ENCODE measurements around the gene LRRN4.

DNA sequence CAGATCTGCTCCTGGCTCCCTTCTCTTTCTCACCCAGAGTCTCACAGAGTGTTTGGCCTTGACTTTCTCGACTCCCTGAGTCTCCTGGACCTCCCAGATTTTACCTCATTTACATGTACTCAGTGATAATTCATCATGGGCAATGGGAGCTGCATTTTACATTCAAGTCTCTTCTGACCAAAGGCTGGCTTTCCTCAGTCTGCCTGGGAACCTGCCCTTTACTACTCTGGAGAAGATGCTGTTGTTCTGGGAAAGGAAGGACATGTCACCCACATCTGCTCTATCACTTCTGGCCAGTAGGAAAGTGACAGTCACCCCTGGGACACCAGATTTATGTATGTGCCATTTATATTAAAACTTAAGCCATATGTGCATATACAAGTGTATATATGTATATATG is 7.4 kb downstream of the LRRN4 start:
- TF ChIP-seq, protein P1, sequence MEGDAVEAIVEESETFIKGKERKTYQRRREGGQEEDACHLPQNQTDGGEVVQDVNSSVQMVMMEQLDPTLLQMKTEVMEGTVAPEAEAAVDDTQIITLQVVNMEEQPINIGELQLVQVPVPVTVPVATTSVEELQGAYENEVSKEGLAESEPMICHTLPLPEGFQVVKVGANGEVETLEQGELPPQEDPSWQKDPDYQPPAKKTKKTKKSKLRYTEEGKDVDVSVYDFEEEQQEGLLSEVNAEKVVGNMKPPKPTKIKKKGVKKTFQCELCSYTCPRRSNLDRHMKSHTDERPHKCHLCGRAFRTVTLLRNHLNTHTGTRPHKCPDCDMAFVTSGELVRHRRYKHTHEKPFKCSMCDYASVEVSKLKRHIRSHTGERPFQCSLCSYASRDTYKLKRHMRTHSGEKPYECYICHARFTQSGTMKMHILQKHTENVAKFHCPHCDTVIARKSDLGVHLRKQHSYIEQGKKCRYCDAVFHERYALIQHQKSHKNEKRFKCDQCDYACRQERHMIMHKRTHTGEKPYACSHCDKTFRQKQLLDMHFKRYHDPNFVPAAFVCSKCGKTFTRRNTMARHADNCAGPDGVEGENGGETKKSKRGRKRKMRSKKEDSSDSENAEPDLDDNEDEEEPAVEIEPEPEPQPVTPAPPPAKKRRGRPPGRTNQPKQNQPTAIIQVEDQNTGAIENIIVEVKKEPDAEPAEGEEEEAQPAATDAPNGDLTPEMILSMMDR (IDR thresholded peaks at IDR 0.05) = no peak
- no peak for TF ChIP-seq POLR2A (IDR thresholded peaks at IDR 0.05)
- TF ChIP-seq POLR2AphosphoS5 (IDR thresholded peaks at IDR 0.05) = no peak

Data from stomach (tissue), 4 donors.